Type B pancreatic cell (in vitro differentiated cells): Measurements from ENCODE around the gene SAMD11. TPM values are rescaled to one million over a fixed set of nuclear protein-coding genes. Genes with fewer than 3 reads are reported as not detected.

Experiments
- DNase-seq: peaks from one replicate; pipeline ENCODE4 v3.0.0; 2021; ENCODE audit warnings: mixed read lengths; ENCODE audit not compliant: unreplicated experiment; ENCODE audit errors: extremely low spot score
- H3K27ac Mint-ChIP-seq: 2 replicates; pipeline ENCODE4 v1.8.0; 2021; ENCODE audit warnings: mild to moderate bottlenecking, mixed read lengths
- H3K27me3 Mint-ChIP-seq: 2 replicates; pipeline ENCODE4 v1.8.0; 2021; ENCODE audit warnings: mixed read lengths
- H3K36me3 Mint-ChIP-seq: 2 replicates; pipeline ENCODE4 v1.8.0; 2021; ENCODE audit warnings: mixed read lengths
- H3K4me1 Mint-ChIP-seq: one replicate; pipeline ENCODE4 v1.8.0; 2021; ENCODE audit warnings: mixed read lengths; ENCODE audit not compliant: unreplicated experiment
- H3K4me3 Mint-ChIP-seq: 2 replicates; pipeline ENCODE4 v1.8.0; 2021; ENCODE audit warnings: mild to moderate bottlenecking, mixed read lengths
- H3K9me3 Mint-ChIP-seq: 2 replicates; pipeline ENCODE4 v1.8.0; 2021; ENCODE audit warnings: mixed read lengths
- total RNA-seq: library from RNA; stranded (reverse); gene quantifications from 2 replicates; pipeline ENCODE4 v1.2.1, GENCODE V29; 2021; ENCODE audit warnings: low replicate concordance
- TF ChIP-seq, protein P1 (sequence below): fragments of 200-600 bp; sonication (generic); conservative IDR thresholded peaks from 2 replicates; pipeline ENCODE4 v1.5.0; 2021; ENCODE audit warnings: antibody characterized with exemption, mild to moderate bottlenecking

The SAMD11 gene
- total RNA-seq, 1 donor from 2014 or later, result 50.5 TPM

GRCh38 chr1:961132-961669 is 37.5 kb downstream of the SAMD11 start:
- H3K27ac Mint-ChIP-seq, result no peak overlapping the region
- peaks cover 12% of the 10 kb centered on the region for H3K4me1 Mint-ChIP-seq
- H3K4me3 Mint-ChIP-seq, result no peak overlapping the region
- H3K36me3 Mint-ChIP-seq, result peaks cover 4% of the 10 kb centered on the region
- DNase-seq, result no peak
- TF ChIP-seq, protein P1, sequence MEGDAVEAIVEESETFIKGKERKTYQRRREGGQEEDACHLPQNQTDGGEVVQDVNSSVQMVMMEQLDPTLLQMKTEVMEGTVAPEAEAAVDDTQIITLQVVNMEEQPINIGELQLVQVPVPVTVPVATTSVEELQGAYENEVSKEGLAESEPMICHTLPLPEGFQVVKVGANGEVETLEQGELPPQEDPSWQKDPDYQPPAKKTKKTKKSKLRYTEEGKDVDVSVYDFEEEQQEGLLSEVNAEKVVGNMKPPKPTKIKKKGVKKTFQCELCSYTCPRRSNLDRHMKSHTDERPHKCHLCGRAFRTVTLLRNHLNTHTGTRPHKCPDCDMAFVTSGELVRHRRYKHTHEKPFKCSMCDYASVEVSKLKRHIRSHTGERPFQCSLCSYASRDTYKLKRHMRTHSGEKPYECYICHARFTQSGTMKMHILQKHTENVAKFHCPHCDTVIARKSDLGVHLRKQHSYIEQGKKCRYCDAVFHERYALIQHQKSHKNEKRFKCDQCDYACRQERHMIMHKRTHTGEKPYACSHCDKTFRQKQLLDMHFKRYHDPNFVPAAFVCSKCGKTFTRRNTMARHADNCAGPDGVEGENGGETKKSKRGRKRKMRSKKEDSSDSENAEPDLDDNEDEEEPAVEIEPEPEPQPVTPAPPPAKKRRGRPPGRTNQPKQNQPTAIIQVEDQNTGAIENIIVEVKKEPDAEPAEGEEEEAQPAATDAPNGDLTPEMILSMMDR, result no peak
- H3K27me3 Mint-ChIP-seq, result no peaks in the 10 kb centered on the region
- H3K9me3 Mint-ChIP-seq, result no peaks in the 10 kb centered on the region

GRCh38 chr1:962381-963300 is 38.9 kb downstream of the SAMD11 start:
- Mint-ChIP-seq H3K4me3 (peak overlapping the region; percentile 78), H3K9me3 (no peaks in the 10 kb centered on the region), H3K27ac (no peak overlapping the region), H3K36me3 (peaks cover 2% of the 10 kb centered on the region), H3K27me3 (peaks cover 7% of the 10 kb centered on the region), H3K4me1 (peaks cover 8% of the 10 kb centered on the region)
- TF ChIP-seq, protein P1, result no peak
- DNase-seq, result no peak

- no peak overlapping the region for H3K27ac Mint-ChIP-seq
- no peak overlapping the region for H3K4me3 Mint-ChIP-seq
- DNase-seq, result no peak
- H3K36me3 Mint-ChIP-seq, result no peaks in the 10 kb centered on the region
- no peaks in the 10 kb centered on the region for H3K9me3 Mint-ChIP-seq
- H3K4me1 Mint-ChIP-seq, result peaks cover 4% of the 10 kb centered on the region
- H3K27me3 Mint-ChIP-seq, result peaks cover 10% of the 10 kb centered on the region
- TF ChIP-seq, protein P1, result no peak
Measured at GRCh38 chr1:963301-963651, 39.6 kb downstream of the SAMD11 start.

DNA sequence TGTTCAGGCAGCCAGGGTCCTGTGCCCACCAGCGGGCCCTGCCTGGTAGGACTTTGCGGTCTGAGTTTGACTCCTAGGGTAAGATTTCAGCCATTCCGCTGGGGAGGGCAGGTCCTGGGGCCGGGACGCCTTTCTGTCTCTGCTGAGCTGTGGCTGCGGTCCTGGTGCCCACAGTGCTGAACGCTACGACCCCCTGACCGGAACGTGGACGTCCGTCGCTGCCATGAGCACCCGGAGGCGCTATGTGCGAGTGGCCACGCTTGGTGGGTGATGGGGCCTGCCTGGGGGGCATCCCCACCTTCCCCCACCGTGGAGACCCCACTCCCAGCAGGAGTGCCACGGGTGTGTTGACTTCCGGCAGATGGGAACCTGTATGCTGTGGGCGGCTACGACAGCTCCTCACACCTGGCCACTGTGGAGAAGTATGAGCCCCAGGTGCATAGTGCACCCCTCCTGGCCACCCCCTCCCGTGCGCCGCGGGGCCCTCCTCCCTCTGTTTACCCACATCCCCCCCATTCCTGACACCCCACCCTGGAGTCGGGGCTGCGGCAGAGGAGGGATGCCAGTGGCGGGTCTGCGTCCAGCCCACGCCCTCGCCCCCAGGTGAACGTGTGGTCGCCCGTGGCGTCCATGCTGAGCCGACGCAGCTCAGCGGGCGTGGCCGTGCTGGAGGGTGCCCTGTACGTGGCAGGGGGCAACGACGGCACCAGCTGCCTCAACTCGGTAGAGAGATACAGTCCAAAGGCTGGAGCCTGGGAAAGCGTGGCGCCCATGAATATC is 40.2 kb downstream of the SAMD11 start:
- TF ChIP-seq, protein P1, result no peak
- H3K36me3 Mint-ChIP-seq, result no peaks in the 10 kb centered on the region
- DNase-seq, result no peak
- no peaks in the 10 kb centered on the region for H3K9me3 Mint-ChIP-seq
- no peak overlapping the region for H3K27ac Mint-ChIP-seq
- no peak overlapping the region for H3K4me3 Mint-ChIP-seq
- H3K27me3 Mint-ChIP-seq, result peaks cover 17% of the 10 kb centered on the region
- no peaks in the 10 kb centered on the region for H3K4me1 Mint-ChIP-seq

- H3K36me3 Mint-ChIP-seq, result no peaks in the 10 kb centered on the region
Measured at GRCh38 chr1:964691-965525, 41.2 kb downstream of the SAMD11 start.

More at GRCh38 chr1:964691-965525, 41.2 kb downstream of the SAMD11 start:
- no peak overlapping the region for H3K27ac Mint-ChIP-seq
- H3K9me3 Mint-ChIP-seq, result no peaks in the 10 kb centered on the region
- TF ChIP-seq, protein P1, result no peak
- no peak overlapping the region for H3K4me3 Mint-ChIP-seq
- no peaks in the 10 kb centered on the region for H3K4me1 Mint-ChIP-seq
- no peak for DNase-seq
- peaks cover 26% of the 10 kb centered on the region for H3K27me3 Mint-ChIP-seq
